ENCODE results near the gene BTF3L4. TPM values are rescaled to one million over a fixed set of nuclear protein-coding genes. Genes with fewer than 3 reads are reported as not detected.
A peak's percentile ranks its signal among the peaks of the same experiment; 100 is the strongest.
"Not testable (repeated sequence)": the region's sequence is repeated elsewhere in the genome, so short reads cannot be mapped to it uniquely, and the experiment has no call there.

Gene BTF3L4
- total RNA-seq, 1 donor from 2014 or later: 83.6 TPM

GRCh38 chr1:52028328-52028727 is 27.8 kb upstream of the BTF3L4 start:
- no peak for DNase-seq (ENCODE audit: low read depth)
- TF ChIP-seq, protein P1, sequence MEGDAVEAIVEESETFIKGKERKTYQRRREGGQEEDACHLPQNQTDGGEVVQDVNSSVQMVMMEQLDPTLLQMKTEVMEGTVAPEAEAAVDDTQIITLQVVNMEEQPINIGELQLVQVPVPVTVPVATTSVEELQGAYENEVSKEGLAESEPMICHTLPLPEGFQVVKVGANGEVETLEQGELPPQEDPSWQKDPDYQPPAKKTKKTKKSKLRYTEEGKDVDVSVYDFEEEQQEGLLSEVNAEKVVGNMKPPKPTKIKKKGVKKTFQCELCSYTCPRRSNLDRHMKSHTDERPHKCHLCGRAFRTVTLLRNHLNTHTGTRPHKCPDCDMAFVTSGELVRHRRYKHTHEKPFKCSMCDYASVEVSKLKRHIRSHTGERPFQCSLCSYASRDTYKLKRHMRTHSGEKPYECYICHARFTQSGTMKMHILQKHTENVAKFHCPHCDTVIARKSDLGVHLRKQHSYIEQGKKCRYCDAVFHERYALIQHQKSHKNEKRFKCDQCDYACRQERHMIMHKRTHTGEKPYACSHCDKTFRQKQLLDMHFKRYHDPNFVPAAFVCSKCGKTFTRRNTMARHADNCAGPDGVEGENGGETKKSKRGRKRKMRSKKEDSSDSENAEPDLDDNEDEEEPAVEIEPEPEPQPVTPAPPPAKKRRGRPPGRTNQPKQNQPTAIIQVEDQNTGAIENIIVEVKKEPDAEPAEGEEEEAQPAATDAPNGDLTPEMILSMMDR (IDR thresholded peaks at IDR 0.05; ENCODE audit: insufficient read depth, low read length, poor library complexity, severe bottlenecking): no peak
- Histone ChIP-seq H3K36me3 (ENCODE audit: control insufficient read depth, insufficient read depth, low read length) (no peaks in the 10 kb centered on the region), H3K27me3 (ENCODE audit: control insufficient read depth, insufficient read depth, low read length) (no peaks in the 10 kb centered on the region), H3K4me3 (ENCODE audit: low read depth, low read length) (no peak overlapping the region)

- H3K4me3 ChIP-seq (ENCODE audit: low read depth, low read length); H3K36me3 ChIP-seq (ENCODE audit: control insufficient read depth, insufficient read depth, low read length); H3K27me3 ChIP-seq (ENCODE audit: control insufficient read depth, insufficient read depth, low read length); DNase-seq (ENCODE audit: low read depth): not testable (repeated sequence)
Measured at GRCh38 chr1:52028839-52029238, 27.3 kb upstream of the BTF3L4 start.

DNA sequence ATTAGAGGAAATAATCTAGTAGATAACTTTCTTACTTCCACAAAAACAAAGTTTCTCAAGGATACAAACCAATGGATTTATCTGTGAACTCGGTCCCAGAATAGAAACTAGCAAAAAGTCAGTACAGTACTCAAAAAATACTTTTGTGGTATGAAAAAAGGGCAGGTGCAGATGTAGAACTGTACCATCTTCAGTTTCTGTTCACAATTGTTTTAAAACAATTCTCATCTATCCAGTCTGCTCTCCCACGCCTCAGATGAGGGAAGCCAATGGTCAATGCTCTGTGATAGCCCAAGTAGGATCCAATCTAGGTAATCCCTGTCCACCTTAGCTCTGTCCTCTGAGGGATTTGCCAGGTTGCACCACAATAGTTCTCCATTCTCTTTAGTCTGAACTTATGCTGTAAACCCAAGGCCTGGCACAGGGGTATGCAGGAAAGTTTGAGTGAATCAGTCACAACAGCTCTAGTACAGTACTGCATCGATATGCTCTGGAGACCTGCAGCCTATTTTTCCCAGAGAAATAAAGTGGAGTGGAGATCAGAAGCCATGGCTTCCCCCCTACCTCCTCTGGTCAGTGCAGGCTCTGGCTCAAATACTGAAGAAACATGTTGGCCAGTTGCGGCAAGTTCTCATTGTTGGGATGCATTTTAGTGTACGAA is 23.8 kb upstream of the BTF3L4 start:
- DNase-seq (ENCODE audit: low read depth): no peak
- TF ChIP-seq, protein P1 (IDR thresholded peaks at IDR 0.05; ENCODE audit: insufficient read depth, low read length, poor library complexity, severe bottlenecking): no peak
- Histone ChIP-seq H3K4me3 (ENCODE audit: low read depth, low read length) (peak overlapping the region; percentile 100), H3K36me3 (ENCODE audit: control insufficient read depth, insufficient read depth, low read length) (no peaks in the 10 kb centered on the region), H3K27me3 (ENCODE audit: control insufficient read depth, insufficient read depth, low read length) (no peaks in the 10 kb centered on the region)

GRCh38 chr1:52032785-52033131 is 23.3 kb upstream of the BTF3L4 start:
- H3K4me3 ChIP-seq (ENCODE audit: low read depth, low read length): peak overlapping the region; percentile 100
- TF ChIP-seq, protein P1 (IDR thresholded peaks at IDR 0.05; ENCODE audit: insufficient read depth, low read length, poor library complexity, severe bottlenecking): no peak
- no peaks in the 10 kb centered on the region for H3K27me3 ChIP-seq (ENCODE audit: control insufficient read depth, insufficient read depth, low read length)
- no peaks in the 10 kb centered on the region for H3K36me3 ChIP-seq (ENCODE audit: control insufficient read depth, insufficient read depth, low read length)
- DNase-seq (ENCODE audit: low read depth): no peak

DNA sequence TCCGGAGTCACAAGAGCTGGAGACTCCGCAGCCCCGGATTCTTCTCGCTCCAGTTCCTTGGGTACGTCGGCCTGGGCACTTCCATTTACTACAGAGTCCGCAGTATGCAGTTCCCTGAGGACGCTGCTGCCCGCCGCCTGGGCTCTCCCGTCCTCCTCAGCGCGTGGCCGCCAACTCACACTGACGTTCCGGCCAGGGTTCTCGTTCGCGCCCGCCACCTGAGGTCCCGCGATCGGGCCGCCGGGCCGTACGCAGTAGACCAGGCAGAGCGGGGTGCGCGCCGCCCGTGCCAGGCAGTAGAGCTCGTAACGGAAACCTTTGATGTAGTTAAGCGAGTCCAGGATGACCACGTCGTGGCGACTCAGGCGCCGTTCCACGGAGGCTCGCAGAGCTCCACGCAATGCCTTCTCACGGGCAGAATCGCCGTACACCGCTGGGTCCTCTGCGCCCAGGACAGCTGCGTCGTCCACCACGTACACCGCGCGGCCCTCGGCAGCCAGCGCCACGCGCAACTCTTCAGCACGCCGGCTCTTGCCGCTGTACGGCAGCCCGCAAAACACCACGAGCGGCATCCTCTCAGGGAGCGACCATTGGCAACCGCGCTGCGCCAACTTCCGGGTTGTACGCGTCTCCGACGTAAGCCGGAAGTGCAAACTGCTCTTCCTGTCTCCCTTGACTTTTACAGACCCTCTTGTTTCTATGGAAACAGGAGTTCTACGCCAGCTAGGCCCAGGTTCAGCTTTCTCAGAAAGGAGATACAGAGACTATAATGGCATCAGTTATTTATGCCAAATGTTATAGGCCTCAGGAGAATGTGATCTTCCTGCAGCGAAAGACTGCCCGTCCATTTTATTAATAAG is 22.7 kb upstream of the BTF3L4 start, which contains the start of gene KTI12:
Gene KTI12 (minus strand): TSS at position 621 of the 860 bp plus-strand sequence. CDS start 49 bp downstream, at position 572.
- TF ChIP-seq, protein P1 (IDR thresholded peaks at IDR 0.05; ENCODE audit: insufficient read depth, low read length, poor library complexity, severe bottlenecking): no peak
- peak within 1 kb of the TSS; percentile 100 for H3K4me3 ChIP-seq (ENCODE audit: low read depth, low read length)
- no peaks in the 10 kb centered on the region for H3K36me3 ChIP-seq (ENCODE audit: control insufficient read depth, insufficient read depth, low read length)
- H3K27me3 ChIP-seq (ENCODE audit: control insufficient read depth, insufficient read depth, low read length): no peaks in the 10 kb centered on the region
- peak; percentile 79 for DNase-seq (ENCODE audit: low read depth)

GRCh38 chr1:52034050-52034384 is 22.1 kb upstream of the BTF3L4 start:
- DNase-seq (ENCODE audit: low read depth): no peak
- Histone ChIP-seq H3K36me3 (ENCODE audit: control insufficient read depth, insufficient read depth, low read length) (no peaks in the 10 kb centered on the region), H3K27me3 (ENCODE audit: control insufficient read depth, insufficient read depth, low read length) (no peaks in the 10 kb centered on the region), H3K4me3 (ENCODE audit: low read depth, low read length) (peak overlapping the region; percentile 100)
- TF ChIP-seq, protein P1 (IDR thresholded peaks at IDR 0.05; ENCODE audit: insufficient read depth, low read length, poor library complexity, severe bottlenecking): no peak
